ENCODE results near the gene GPRC5B.

Gene GPRC5B

GRCh38 chr16:19809121-19809635 is 75.5 kb downstream of the GPRC5B start:
- DNase-seq = no peak

- no peak for DNase-seq
Observed at GRCh38 chr16:19808061-19808641, 76.5 kb downstream of the GPRC5B start.

All from NCI-H774 (cell line).